Medulla oblongata (tissue), 1 donor: ENCODE measurements around the gene RIPOR1.
"Not testable (repeated sequence)": the region's sequence is repeated elsewhere in the genome, so short reads cannot be mapped to it uniquely, and the experiment has no call there.

Source experiments
- DNase-seq: peaks from one replicate; pipeline ENCODE4 v3.0.0-alpha.2; 2015; ENCODE audit errors: extremely low spot score

The RIPOR1 gene

GRCh38 chr16:67528222-67528869 is at the start of gene RIPOR1:
Gene RIPOR1 (plus strand): TSS chr16:67528829. CDS start chr16:67538447, 9,618 bp downstream.
- DNase-seq, result peak; percentile 38

- peak; percentile 98 for DNase-seq
Measured at GRCh38 chr16:67480833-67481560, 47.6 kb upstream of the RIPOR1 start, which contains the start of gene ATP6V0D1. Gene ATP6V0D1 (minus strand): TSS chr16:67481157. CDS start chr16:67481086, 71 bp downstream.

GRCh38 chr16:67481561-67482232 is 46.9 kb upstream of the RIPOR1 start:
- DNase-seq, result peak; percentile 21

GRCh38 chr16:67482233-67482924 is 46.2 kb upstream of the RIPOR1 start:
- DNase-seq, result no peak

- no peak for DNase-seq
Measured at GRCh38 chr16:67483150-67483549, 45.5 kb upstream of the RIPOR1 start, which contains the start of gene AGRP. Gene AGRP (minus strand): TSS chr16:67483547. CDS start chr16:67483398, 149 bp downstream.

GRCh38 chr16:67483731-67484525 is 44.7 kb upstream of the RIPOR1 start:
- DNase-seq, result no peak

- no peak for DNase-seq
Measured at GRCh38 chr16:67486805-67487204, 41.8 kb upstream of the RIPOR1 start.

- DNase-seq, result not testable (repeated sequence)
Measured at GRCh38 chr16:67487561-67487960, 41.1 kb upstream of the RIPOR1 start.

GRCh38 chr16:67489401-67490083 is 39.1 kb upstream of the RIPOR1 start:
- no peak for DNase-seq

- DNase-seq, result peak; percentile 31
Measured at GRCh38 chr16:67490335-67491096, 38.1 kb upstream of the RIPOR1 start.

GRCh38 chr16:67499106-67499505 is 29.5 kb upstream of the RIPOR1 start:
- DNase-seq, result no peak

GRCh38 chr16:67504031-67505021 is 24.3 kb upstream of the RIPOR1 start:
- DNase-seq, result no peak

- DNase-seq, result no peak
Measured at GRCh38 chr16:67506468-67506867, 22.2 kb upstream of the RIPOR1 start.

GRCh38 chr16:67509016-67509415 is 19.6 kb upstream of the RIPOR1 start:
- no peak for DNase-seq

GRCh38 chr16:67513892-67514291 is 14.7 kb upstream of the RIPOR1 start:
- DNase-seq, result not testable (repeated sequence)

- peak; percentile 80 for DNase-seq
Measured at GRCh38 chr16:67514382-67514828, 14.2 kb upstream of the RIPOR1 start.

- DNase-seq, result no peak
Measured at GRCh38 chr16:67516296-67517154, 12.1 kb upstream of the RIPOR1 start.

GRCh38 chr16:67517155-67517445 is 11.5 kb upstream of the RIPOR1 start:
- DNase-seq, result no peak
